PFSK-1 (cell line): ENCODE data around the gene MKNK1.

Experiments
- FOXP2 ChIP-seq: optimal IDR thresholded peaks from 2 replicates; pipeline ENCODE3; 2011; ENCODE audit warnings: borderline replicate concordance, control low read depth, inconsistent platforms; ENCODE audit not compliant: insufficient read depth; ENCODE audit errors: extremely low read length, extremely low read depth
- POLR2AphosphoS5 ChIP-seq: IDR thresholded peaks from 2 replicates; pipeline ENCODE4 v1.6.1; 2012; ENCODE audit warnings: low read depth, mild to moderate bottlenecking, control low read depth, low read length, moderate library complexity
- SIN3A ChIP-seq: IDR thresholded peaks from 2 replicates; pipeline ENCODE4 v1.6.1; 2012; ENCODE audit warnings: mild to moderate bottlenecking, low read length, moderate library complexity, borderline replicate concordance; ENCODE audit not compliant: insufficient read depth
- TAF1 ChIP-seq: IDR thresholded peaks from 2 replicates; pipeline ENCODE4 v1.6.1; 2012; ENCODE audit warnings: low read length, control low read depth, borderline replicate concordance; ENCODE audit not compliant: insufficient read depth
- TF ChIP-seq, protein P1 (sequence below), 2 experiments: IDR thresholded peaks; 2 replicates each; pipeline versions ENCODE4 v1.6.1 to v1.8.0; 2011 to 2012; ENCODE audit warnings: low read depth in 2 of 2, low read length in 2 of 2, control low read depth in 1 of 2, inconsistent platforms in 1 of 2, mild to moderate bottlenecking in 1 of 2, moderate library complexity in 1 of 2; ENCODE audit not compliant: insufficient read depth in 1 of 2

The MKNK1 gene

DNA sequence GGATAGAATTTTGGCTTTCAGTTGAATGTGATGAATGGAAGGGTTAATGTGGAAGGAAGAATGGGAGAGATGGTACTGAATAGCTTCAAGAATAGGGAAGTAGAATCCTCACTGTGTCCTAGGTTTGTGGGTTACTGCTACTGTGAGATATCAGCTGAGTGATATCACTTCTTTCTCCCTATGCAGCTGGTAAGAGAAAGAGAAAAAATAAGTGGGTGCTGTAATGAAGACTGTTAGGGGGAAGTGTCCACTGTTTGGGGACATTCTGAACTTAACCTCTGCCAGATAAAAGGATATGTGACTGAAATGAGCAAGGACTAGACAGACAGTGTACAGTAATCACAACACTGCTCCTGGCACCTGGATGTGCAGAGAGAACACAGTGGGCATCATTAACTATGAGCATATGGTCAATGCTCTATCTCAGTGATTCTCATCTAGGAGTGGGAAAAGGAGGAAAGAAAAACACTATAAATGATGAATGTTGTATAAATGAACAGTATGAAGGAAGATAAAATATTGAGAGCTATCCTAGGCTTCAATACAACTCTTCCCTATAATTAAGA is 38.1 kb upstream of the MKNK1 start:
- TF ChIP-seq SIN3A (no peak), POLR2AphosphoS5 (no peak), FOXP2 (no peak), TAF1 (no peak)
- TF ChIP-seq, protein P1, sequence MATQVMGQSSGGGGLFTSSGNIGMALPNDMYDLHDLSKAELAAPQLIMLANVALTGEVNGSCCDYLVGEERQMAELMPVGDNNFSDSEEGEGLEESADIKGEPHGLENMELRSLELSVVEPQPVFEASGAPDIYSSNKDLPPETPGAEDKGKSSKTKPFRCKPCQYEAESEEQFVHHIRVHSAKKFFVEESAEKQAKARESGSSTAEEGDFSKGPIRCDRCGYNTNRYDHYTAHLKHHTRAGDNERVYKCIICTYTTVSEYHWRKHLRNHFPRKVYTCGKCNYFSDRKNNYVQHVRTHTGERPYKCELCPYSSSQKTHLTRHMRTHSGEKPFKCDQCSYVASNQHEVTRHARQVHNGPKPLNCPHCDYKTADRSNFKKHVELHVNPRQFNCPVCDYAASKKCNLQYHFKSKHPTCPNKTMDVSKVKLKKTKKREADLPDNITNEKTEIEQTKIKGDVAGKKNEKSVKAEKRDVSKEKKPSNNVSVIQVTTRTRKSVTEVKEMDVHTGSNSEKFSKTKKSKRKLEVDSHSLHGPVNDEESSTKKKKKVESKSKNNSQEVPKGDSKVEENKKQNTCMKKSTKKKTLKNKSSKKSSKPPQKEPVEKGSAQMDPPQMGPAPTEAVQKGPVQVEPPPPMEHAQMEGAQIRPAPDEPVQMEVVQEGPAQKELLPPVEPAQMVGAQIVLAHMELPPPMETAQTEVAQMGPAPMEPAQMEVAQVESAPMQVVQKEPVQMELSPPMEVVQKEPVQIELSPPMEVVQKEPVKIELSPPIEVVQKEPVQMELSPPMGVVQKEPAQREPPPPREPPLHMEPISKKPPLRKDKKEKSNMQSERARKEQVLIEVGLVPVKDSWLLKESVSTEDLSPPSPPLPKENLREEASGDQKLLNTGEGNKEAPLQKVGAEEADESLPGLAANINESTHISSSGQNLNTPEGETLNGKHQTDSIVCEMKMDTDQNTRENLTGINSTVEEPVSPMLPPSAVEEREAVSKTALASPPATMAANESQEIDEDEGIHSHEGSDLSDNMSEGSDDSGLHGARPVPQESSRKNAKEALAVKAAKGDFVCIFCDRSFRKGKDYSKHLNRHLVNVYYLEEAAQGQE (IDR thresholded peaks at IDR 0.05; ENCODE audit: insufficient read depth in 1 of 2, low read depth in 2 of 2, low read length in 2 of 2): no peak

DNA sequence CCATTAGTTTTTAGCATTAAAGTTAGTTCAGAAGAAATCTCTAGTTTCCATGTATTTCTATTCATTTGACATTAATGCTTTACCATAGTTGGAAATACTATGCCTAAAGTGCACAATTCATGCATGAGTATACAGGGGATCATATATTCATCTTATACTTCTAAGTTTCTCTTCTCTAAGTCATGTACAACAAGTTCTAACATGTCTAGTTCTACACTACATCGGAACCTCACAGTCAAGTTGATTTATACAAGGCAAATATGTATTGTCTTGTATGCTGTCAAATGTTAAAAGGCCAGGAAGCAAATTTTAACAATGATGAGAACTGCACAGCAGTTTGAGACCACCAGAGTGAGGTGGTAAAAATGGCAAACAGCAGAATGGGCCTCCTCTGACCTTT is 35.5 kb upstream of the MKNK1 start:
- TF ChIP-seq TAF1 (no peak), POLR2AphosphoS5 (no peak), FOXP2 (no peak), SIN3A (no peak)
- TF ChIP-seq, protein P1 (IDR thresholded peaks at IDR 0.05; ENCODE audit: insufficient read depth in 1 of 2, low read depth in 2 of 2, low read length in 2 of 2): no peak

DNA sequence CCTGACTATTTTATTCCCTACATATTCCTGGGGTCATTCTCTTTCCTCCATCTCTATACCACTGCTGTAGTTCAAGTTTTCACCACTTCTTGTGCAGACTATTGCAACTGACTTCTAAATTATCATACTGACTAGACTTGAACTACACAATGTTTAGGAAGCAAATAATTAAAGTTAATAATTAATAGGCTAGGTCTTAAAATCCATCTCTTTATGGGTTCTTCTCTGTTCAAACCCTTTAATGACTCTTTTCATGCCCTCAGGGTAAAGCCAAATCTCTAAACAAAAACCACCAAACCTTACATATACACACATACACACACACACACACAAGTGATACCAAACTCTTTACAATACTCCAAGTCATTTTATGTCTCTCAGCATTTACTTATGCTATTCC is 34.9 kb upstream of the MKNK1 start:
- TF ChIP-seq FOXP2: no peak
- no peak for TF ChIP-seq TAF1
- no peak for TF ChIP-seq SIN3A
- no peak for TF ChIP-seq POLR2AphosphoS5
- TF ChIP-seq, protein P1 (IDR thresholded peaks at IDR 0.05; ENCODE audit: insufficient read depth in 1 of 2, low read depth in 2 of 2, low read length in 2 of 2): no peak

DNA sequence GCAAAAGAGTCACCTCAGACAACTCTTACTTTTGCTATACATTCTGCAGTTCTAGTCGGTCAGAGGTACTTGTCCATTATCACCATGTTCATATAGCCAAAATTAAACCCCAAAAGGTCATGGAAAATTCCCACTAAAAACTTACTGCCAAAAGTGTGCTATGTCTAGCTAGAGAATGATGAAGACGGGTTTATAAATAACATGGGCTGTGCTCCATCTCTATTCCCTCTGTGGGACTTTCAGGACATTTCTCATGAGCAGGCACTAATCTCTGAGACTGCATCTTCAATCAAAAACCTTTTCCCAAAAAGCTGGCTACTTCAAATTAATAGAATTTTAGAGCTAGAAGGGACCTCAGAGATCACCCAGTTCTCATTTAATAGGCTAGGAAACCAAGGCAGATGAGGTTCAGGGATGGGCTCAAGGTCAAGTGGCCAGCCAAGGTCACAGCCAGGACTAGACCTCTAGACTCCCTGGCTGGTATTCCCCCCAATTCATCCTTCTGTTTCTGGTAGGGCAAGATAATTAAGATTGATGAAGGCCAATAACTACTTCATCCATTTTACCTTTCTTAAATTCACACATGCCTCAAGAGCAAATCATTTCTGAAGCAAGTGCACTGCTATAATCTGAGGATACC is 33.5 kb upstream of the MKNK1 start:
- no peak for TF ChIP-seq TAF1
- no peak for TF ChIP-seq SIN3A
- TF ChIP-seq, protein P1 (IDR thresholded peaks at IDR 0.05; ENCODE audit: insufficient read depth in 1 of 2, low read depth in 2 of 2, low read length in 2 of 2): no peak
- TF ChIP-seq POLR2AphosphoS5: no peak

DNA sequence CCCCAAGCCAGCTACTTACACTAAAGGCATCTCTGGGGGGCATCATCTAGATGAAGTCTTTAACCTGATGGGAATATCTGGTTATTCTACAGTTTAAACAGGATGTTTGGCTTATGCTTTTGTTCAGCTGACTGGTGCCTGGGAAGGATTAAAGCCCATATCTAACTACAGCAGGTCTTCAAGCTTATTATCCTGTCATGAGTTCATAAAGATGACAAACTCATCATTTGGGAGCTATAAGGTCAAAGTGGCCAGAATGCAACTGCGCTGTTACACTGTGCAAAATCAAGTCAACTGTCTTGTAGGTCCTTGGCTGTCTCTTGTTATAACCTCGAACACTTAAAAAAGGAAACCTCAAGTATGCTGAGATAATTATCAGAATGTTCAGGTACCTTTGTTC is 31.1 kb upstream of the MKNK1 start:
- TF ChIP-seq SIN3A (no peak), POLR2AphosphoS5 (no peak), FOXP2 (no peak), TAF1 (no peak)
- TF ChIP-seq, protein P1 (IDR thresholded peaks at IDR 0.05; ENCODE audit: insufficient read depth in 1 of 2, low read depth in 2 of 2, low read length in 2 of 2): no peak
